ENCODE data around the gene KCNJ18.
"Not testable (repeated sequence)": the region's sequence is repeated elsewhere in the genome, so short reads cannot be mapped to it uniquely, and the experiment has no call there.

GRCh38 chr17:21738241-21738640, 45.9 kb downstream of the KCNJ18 start:
- TF ChIP-seq, protein P1, sequence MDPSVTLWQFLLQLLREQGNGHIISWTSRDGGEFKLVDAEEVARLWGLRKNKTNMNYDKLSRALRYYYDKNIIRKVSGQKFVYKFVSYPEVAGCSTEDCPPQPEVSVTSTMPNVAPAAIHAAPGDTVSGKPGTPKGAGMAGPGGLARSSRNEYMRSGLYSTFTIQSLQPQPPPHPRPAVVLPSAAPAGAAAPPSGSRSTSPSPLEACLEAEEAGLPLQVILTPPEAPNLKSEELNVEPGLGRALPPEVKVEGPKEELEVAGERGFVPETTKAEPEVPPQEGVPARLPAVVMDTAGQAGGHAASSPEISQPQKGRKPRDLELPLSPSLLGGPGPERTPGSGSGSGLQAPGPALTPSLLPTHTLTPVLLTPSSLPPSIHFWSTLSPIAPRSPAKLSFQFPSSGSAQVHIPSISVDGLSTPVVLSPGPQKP (IDR thresholded peaks at IDR 0.05; ENCODE audit: low read depth, low read length): not testable (repeated sequence)
- TF ChIP-seq, protein P2, sequence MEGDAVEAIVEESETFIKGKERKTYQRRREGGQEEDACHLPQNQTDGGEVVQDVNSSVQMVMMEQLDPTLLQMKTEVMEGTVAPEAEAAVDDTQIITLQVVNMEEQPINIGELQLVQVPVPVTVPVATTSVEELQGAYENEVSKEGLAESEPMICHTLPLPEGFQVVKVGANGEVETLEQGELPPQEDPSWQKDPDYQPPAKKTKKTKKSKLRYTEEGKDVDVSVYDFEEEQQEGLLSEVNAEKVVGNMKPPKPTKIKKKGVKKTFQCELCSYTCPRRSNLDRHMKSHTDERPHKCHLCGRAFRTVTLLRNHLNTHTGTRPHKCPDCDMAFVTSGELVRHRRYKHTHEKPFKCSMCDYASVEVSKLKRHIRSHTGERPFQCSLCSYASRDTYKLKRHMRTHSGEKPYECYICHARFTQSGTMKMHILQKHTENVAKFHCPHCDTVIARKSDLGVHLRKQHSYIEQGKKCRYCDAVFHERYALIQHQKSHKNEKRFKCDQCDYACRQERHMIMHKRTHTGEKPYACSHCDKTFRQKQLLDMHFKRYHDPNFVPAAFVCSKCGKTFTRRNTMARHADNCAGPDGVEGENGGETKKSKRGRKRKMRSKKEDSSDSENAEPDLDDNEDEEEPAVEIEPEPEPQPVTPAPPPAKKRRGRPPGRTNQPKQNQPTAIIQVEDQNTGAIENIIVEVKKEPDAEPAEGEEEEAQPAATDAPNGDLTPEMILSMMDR (IDR thresholded peaks at IDR 0.05): not testable (repeated sequence)
- TF ChIP-seq POLR2A (IDR thresholded peaks at IDR 0.05; ENCODE audit: low read length); USF2 (IDR thresholded peaks at IDR 0.05); RAD21 (conservative IDR thresholded peaks at IDR 0.05 in 1 of 2, IDR thresholded peaks at IDR 0.05 in 1 of 2); MYC (IDR thresholded peaks at IDR 0.05; ENCODE audit: borderline replicate concordance, low read length); RFX5 (IDR thresholded peaks at IDR 0.05); CBX8 (IDR thresholded peaks at IDR 0.05); BHLHE40 (IDR thresholded peaks at IDR 0.05; ENCODE audit: low read depth, low read length); TP53 (CRISPR knock-in tag; IDR thresholded peaks at IDR 0.05): not testable (repeated sequence)
